Kidney (tissue), 14 donors: Measurements from ENCODE around the gene CALML3. TPM values are rescaled to one million over a fixed set of nuclear protein-coding genes. Genes with fewer than 3 reads are reported as not detected.

ENCODE experiments used
- DNase-seq, 5 donors: peaks; one replicate each; pipeline ENCODE4 v3.0.0-alpha.2; 2013 to 2020
- FAIRE-seq: peaks from 2 replicates; lab custom pipeline; 2012; peaks lifted over from hg19 to GRCh38; lab: Jason Lieb, UNC
- H3K27ac ChIP-seq, 2 donors: one replicate each; pipeline ENCODE4 v1.7.0; 2013; ENCODE audit warnings: low read depth in 2 of 2, low read length in 2 of 2, inconsistent platforms in 1 of 2
- H3K27me3 ChIP-seq: one replicate; pipeline ENCODE4 v1.7.1; 2013; ENCODE audit warnings: low read length, inconsistent platforms; ENCODE audit not compliant: control insufficient read depth, insufficient read depth
- H3K36me3 ChIP-seq, 3 donors: one replicate each; pipeline versions ENCODE4 v1.7.0 to v1.7.1; 2013; ENCODE audit warnings: low read length in 3 of 3, control low read depth in 1 of 3, inconsistent platforms in 1 of 3; ENCODE audit not compliant: insufficient read depth in 3 of 3, control insufficient read depth in 2 of 3
- H3K4me1 ChIP-seq, 3 donors: one replicate each; pipeline versions ENCODE4 v1.7.0 to v1.7.1; 2013; ENCODE audit warnings: low read length in 3 of 3, inconsistent platforms in 1 of 3, low read depth in 1 of 3; ENCODE audit not compliant: control insufficient read depth in 2 of 3, insufficient read depth in 2 of 3
- H3K4me3 ChIP-seq, 3 donors: one replicate each; pipeline versions ENCODE4 v1.7.0 to v1.8.1; 2013; ENCODE audit warnings: low read length in 3 of 3, control low read depth in 1 of 3, inconsistent platforms in 1 of 3
- H3K9ac ChIP-seq, 3 donors: one replicate each; pipeline versions ENCODE4 v1.7.0 to v1.7.1; 2013; ENCODE audit warnings: low read length in 3 of 3, control low read depth in 1 of 3, inconsistent platforms in 1 of 3
- H3K9me3 ChIP-seq, 3 donors: one replicate each; pipeline versions ENCODE4 v1.7.0 to v1.7.1; 2013; ENCODE audit warnings: low read length in 3 of 3, control low read depth in 1 of 3, inconsistent platforms in 1 of 3; ENCODE audit not compliant: control insufficient read depth in 2 of 3, insufficient read depth in 1 of 3
- intact Hi-C: fragments of 100-400 bp; cut with DNase I; formaldehyde crosslinking; loops from one replicate; pipeline ENCODE4 v1.11.1; 2022
- polyA plus RNA-seq: library from polyadenylated mRNA; stranded (reverse); fragments of 350-450 nt; fragmentation: Illumina TruSeq; extraction: RNeasy Lipid Tissue Mini Kit (QIAGEN cat#74804); gene quantifications from one replicate; pipeline ENCODE4 v1.2.3, GENCODE V29; 2014; ENCODE audit warnings: low read depth, low replicate concordance; ENCODE audit not compliant: insufficient read depth
- total RNA-seq: library from RNA; stranded (reverse); fragmentation: NEBNext Ultra II Directional; extraction: Animal tissue kit (Norgen Biotek cat#: 25700); gene quantifications from one replicate; pipeline ENCODE4 v1.2.1, GENCODE V29; 2021
- TF ChIP-seq, protein P1 (sequence below): IDR thresholded peaks from 3 replicates; pipeline ENCODE4 v1.5.1; 2012; ENCODE audit warnings: mild to moderate bottlenecking, moderate library complexity, borderline replicate concordance; ENCODE audit not compliant: insufficient read depth; ENCODE audit errors: extremely low read depth
- donor health status: control.
- donor health status: control.
- donor health status: control.
- donor health status: control.
- donor health status: control.
- donor health status: DM: yes; HTN: yes; CAD: no.
- donor health status: Normal renal cell carcinoma (clear cell type).

The CALML3 gene
- total and polyA plus RNA-seq, 2 donors from 2014 or later, result 15.9 TPM; not detected in 1

DNA sequence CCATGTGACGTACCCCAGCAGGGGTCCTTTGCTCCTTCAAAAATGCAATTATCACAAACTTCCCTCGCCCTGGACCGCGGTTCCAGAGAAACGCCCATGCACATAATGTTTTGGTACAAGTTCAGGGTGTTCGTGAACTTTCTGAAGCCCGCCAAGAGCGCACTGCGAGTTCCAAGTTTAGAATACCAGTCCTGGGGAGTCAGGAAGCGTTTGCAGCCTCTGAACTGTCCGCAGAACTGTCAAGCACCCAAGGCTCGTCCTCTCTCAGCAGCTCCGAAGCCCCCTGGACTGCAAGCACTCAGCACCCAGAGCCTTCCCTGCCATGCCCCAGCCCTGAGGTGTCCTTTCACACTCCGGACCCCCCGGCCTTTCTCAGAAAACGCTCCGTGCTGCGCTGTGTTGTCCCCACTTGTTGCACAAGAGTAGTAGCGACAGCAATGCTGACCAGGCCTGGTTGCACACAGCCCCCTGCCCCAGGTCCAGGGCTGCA, 30.3 kb downstream of the CALML3 start:
- no peak for FAIRE-seq
- TF ChIP-seq, protein P1, sequence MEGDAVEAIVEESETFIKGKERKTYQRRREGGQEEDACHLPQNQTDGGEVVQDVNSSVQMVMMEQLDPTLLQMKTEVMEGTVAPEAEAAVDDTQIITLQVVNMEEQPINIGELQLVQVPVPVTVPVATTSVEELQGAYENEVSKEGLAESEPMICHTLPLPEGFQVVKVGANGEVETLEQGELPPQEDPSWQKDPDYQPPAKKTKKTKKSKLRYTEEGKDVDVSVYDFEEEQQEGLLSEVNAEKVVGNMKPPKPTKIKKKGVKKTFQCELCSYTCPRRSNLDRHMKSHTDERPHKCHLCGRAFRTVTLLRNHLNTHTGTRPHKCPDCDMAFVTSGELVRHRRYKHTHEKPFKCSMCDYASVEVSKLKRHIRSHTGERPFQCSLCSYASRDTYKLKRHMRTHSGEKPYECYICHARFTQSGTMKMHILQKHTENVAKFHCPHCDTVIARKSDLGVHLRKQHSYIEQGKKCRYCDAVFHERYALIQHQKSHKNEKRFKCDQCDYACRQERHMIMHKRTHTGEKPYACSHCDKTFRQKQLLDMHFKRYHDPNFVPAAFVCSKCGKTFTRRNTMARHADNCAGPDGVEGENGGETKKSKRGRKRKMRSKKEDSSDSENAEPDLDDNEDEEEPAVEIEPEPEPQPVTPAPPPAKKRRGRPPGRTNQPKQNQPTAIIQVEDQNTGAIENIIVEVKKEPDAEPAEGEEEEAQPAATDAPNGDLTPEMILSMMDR, result no peak
- intact Hi-C loops, result no loop called here

DNA sequence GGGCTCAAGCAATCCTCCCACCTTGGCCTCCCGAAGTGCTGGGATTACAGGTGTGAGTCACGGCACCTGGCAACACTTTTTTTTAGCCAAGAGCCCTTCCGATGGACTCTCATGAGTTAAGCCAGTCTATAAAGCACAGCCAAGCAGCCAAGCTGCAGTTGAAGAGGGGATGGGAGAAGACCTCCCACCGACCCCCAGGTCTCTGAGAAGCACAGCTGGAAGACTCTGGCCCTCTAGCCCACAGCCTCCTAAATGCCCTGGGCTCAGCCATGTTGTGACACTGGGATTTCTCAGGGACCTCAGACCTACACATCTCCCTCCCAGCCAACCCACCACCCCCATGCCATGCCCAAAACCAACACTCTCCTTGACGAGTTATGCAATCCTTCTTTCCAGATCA, 31.1 kb downstream of the CALML3 start:
- TF ChIP-seq, protein P1, result no peak
- Histone ChIP-seq H3K4me3 (no peak overlapping the region), H3K27me3 (no peaks in the 10 kb centered on the region), H3K36me3 (no peaks in the 10 kb centered on the region), H3K9me3 (no peaks in the 10 kb centered on the region), H3K9ac (no peak overlapping the region), H3K4me1 (peaks cover 3 to 31% (median 15%) of the 10 kb centered on the region in 3 donors), H3K27ac (no peak overlapping the region)
- intact Hi-C loops, result no loop called here
- DNase-seq, result peak in 1 of 5 donors; percentile 29
- FAIRE-seq, result no peak

More for the DNA sequence above, 30.3 kb downstream of the CALML3 start:
- Histone ChIP-seq H3K36me3 (no peaks in the 10 kb centered on the region), H3K4me3 (no peak overlapping the region), H3K4me1 (peaks cover 3 to 33% (median 15%) of the 10 kb centered on the region in 3 donors), H3K27ac (no peak overlapping the region), H3K9ac (no peak overlapping the region), H3K9me3 (no peaks in the 10 kb centered on the region), H3K27me3 (no peaks in the 10 kb centered on the region)
- DNase-seq, result peak in 2 of 5 donors; percentile 50 to 70

DNA sequence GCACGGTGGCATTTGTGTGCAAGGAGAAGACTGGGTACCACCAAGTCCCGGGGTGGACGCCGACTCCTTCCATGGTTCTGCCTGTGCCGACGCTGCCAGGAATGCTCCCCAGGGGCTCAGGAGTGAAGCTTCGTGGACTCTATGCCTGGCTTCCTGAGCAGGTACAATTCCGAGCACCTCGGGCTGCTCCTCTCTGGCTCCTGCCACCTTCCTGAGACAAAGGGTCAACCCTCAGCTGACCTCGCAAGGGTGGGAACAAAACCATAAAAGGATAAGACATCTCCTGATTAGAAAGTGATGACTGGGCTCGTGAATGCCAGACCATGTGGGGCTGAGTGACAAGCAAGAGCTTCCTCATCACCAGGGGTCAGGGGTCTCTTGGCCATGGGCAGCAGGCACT, 31.8 kb downstream of the CALML3 start:
- Histone ChIP-seq H3K4me1 (peaks cover 3 to 25% (median 15%) of the 10 kb centered on the region in 3 donors), H3K27ac (no peak overlapping the region), H3K27me3 (no peaks in the 10 kb centered on the region), H3K9ac (no peak overlapping the region), H3K9me3 (no peaks in the 10 kb centered on the region), H3K36me3 (no peaks in the 10 kb centered on the region), H3K4me3 (no peak overlapping the region)
- DNase-seq (peak in 1 of 5 donors; percentile 28), FAIRE-seq (no peak)
- TF ChIP-seq, protein P1, result no peak
- intact Hi-C loops, result no loop called here
